ENCODE data around the gene AMIGO1.

- no peak for TF ChIP-seq CTCF (IDR thresholded peaks at IDR 0.05)
- no peak for TF ChIP-seq POLR2A (IDR thresholded peaks at IDR 0.05)
Measured at GRCh38 chr1:109502364-109502851, 7.1 kb downstream of the AMIGO1 start.

All from adrenal gland (tissue), 5 donors.